IPS DF 19.7 (cell line): ENCODE results near the gene APBB3.

Experiments used
- DNase-seq: peaks from one replicate; pipeline ENCODE4 v3.0.0-alpha.2; 2013; ENCODE audit warnings: low read depth, low spot score

The APBB3 gene

DNA sequence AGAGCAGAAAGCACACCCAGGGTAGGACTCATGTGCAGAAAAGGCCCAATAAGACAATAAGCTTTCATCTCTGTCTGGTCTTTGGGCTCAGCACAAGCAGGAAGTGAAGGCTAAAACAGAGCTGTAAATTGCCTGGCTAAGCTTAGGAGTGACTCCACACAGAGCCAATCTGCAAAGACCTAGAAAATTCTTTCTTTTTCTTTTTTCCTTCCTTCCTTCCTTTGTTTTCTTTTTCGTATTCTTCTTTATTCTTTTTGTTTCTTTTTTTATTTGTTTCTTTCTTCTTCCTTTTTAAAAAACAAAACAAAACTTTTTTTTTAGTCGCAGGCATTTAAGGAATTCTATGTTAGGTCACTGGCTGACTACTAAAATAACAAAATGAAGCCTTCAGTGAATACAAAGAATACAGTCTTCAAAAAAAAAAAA lies 12.4 kb upstream of the APBB3 start:
- no peak for DNase-seq

- no peak for DNase-seq
Measured at GRCh38 chr5:140575309-140575708, 10.9 kb upstream of the APBB3 start.

- no peak for DNase-seq
Measured at GRCh38 chr5:140574165-140574564, 9.8 kb upstream of the APBB3 start.

DNA sequence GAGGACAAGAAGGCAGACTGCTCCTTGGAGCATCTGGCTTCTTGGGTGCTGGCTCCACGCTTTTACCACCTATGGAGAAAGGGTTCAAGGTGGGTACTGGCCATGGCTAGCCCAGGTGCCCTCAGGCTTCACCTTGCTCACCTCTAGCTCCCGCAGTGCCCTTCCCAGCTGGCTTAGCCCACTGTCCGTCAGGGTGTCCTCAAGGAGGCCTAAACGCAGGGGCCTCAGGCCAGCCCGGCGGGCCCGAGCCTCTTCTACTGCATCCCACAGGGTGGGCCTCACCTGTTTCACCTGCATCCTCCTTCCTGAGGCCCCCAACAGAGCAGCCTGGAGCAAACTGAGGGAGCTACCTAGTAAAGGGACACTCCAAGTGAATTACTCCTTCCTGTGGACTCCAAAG lies 9.3 kb upstream of the APBB3 start:
- DNase-seq: no peak

GRCh38 chr5:140571105-140571504 lies 6.7 kb upstream of the APBB3 start:
- DNase-seq: no peak

DNA sequence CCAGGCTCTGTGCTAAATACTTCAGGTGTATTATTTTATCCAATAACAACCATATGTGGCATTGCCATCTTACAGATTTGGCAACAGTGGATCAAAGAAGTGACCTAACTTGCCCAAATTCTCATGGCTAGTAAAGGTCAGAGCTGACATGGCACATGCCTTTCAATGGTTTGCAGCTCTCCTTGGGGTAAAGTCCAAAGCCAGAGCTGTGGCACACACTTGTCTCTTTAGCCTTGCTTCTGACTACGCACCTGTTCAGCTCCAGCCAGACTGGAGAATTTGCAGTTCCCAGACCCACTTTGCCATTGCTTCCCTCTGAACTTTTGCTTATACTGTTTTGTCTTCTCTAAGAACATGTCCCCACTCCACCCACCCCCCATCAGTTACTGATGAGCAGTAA lies 6.1 kb upstream of the APBB3 start:
- no peak for DNase-seq

GRCh38 chr5:140570058-140570457 lies 5.7 kb upstream of the APBB3 start:
- no peak for DNase-seq

GRCh38 chr5:140569197-140569596 lies 4.8 kb upstream of the APBB3 start:
- no peak for DNase-seq

- no peak for DNase-seq
Measured at GRCh38 chr5:140568443-140569063, 4.2 kb upstream of the APBB3 start.

DNA sequence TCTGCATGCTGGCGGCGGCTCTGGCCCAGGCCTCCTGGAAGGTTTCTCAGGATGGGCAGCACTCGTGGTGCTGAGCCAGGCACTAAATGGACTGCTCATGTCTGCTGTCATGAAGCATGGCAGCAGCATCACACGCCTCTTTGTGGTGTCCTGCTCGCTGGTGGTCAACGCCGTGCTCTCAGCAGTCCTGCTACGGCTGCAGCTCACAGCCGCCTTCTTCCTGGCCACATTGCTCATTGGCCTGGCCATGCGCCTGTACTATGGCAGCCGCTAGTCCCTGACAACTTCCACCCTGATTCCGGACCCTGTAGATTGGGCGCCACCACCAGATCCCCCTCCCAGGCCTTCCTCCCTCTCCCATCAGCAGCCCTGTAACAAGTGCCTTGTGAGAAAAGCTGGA lies 3.5 kb upstream of the APBB3 start:
- DNase-seq: no peak

- no peak for DNase-seq
Measured at GRCh38 chr5:140567136-140567818, 2.9 kb upstream of the APBB3 start.

- DNase-seq: no peak
Measured at GRCh38 chr5:140566665-140567064, 2.3 kb upstream of the APBB3 start.

GRCh38 chr5:140565780-140566095 lies 1.3 kb upstream of the APBB3 start:
- no peak for DNase-seq

- no peak for DNase-seq
Measured at GRCh38 chr5:140565024-140565779, 804 bp upstream of the APBB3 start.

DNA sequence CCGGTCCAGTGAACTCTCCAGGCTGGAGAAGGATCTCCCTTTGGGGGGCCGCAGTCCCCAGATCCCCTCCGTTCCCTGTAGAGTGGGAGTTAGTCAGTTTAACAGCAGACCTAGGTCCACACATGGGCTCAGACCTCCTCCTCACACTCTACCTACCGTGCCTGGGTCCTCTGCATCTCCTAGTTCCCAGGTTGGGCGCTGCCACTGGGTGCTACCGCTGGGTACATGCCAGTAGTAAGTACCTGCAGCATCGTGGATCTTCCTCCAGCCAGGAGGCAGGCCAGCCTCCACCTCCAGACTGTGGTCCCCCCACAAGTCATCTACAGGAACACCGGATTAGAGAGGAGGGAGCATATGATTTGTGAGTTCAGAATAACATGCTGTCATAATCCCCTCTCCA lies 802 bp downstream of the APBB3 start:
- no peak for DNase-seq

- no peak for DNase-seq
Measured at GRCh38 chr5:140561753-140562523, 2.5 kb downstream of the APBB3 start.

DNA sequence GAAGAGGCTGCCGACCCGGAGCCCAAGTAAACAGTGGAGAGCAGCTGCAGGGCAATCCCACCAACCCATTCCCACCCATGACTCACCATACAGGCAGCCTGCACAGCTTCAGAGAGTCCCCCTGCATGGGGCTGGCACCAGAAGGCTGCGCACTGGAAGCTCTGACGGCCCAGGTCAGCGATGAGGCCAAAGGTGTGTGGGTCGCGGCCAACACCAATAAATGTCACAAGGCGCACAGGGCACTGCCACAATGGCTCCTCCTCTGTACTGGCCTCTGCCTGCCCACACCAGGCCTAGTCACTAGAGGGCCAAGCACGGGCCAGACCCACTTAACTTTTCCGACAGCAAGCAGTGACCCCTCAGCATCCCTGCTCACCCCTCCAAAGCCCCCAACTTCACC lies 4.2 kb downstream of the APBB3 start:
- no peak for DNase-seq

GRCh38 chr5:140558542-140558941 lies 5.9 kb downstream of the APBB3 start:
- DNase-seq: no peak

DNA sequence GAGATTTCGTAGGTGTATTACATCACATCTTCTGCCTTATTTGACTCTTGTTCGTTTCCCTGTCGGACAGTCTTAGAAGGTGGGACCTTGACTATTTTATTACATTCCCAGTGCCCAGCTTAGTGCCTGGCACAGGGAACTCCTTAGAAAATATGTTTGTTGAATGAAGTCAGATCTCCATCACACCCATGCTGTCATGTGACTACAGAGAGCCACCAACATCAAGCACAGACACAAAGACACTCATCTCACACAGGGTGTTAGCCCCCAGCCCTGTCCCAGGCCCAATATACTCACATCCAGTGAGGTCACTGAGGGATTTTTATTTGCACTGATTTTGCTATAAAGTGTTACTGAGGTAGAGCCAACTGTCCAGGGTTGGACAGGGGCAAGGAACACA lies 6.4 kb downstream of the APBB3 start:
- no peak for DNase-seq

GRCh38 chr5:140557136-140557805 lies 7.1 kb downstream of the APBB3 start, which contains the start of gene SRA1:
SRA1 (minus strand) TSS chr5:140557473; CDS start chr5:140557452, 21 bp downstream.
- peak; percentile 57 for DNase-seq

- DNase-seq: no peak
Measured at GRCh38 chr5:140556438-140556837, 8.0 kb downstream of the APBB3 start.
